Measurements from ENCODE around the gene GRIN2D. TPM values are rescaled to one million over a fixed set of nuclear protein-coding genes. Genes with fewer than 3 reads are reported as not detected.

GRIN2D gene
- total RNA-seq = under 1 TPM; 0.09 to 0.18 TPM

DNA sequence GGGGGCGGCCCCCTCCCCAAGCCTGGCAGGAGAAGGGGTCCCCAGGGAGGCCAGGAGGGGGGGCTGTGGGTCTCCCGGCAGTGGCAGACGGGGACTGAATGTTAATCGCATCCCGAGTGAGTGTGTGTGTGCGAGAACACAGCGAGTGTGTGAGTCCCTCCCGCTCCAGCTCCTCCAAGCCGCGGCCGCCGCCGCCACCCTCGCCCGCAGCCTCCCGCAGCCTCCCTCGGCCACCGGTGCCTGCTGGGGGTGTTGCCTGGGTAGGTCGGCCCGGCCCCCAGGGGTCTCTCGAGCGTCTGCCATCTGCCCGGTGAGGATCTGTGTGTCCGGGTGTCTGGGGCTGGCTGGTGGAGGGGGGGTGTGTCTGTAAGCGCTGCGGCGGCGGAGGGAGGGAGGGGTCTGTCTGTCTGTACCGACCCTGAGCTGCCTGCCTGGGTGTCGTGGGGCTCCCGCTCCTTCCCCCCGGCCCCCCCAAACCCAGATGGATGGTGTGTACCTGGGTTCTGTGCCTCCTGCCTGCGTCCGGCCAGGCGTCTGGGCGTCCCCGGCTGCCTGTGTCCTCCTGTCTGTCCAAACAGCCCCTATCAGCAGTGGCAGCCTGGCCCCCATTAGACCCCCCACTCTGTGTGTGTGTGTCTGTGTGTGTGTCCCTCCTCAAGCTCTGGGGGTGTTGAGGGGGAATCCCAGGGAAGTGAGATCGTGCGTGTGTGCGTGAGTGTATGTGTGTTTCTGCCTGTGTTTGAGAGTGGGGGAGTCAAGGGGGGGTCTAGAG lies at the start of gene GRIN2D:
Gene GRIN2D, plus strand, starts transcription at position 110 of the 772 bp plus-strand sequence. CDS start 4,725 bp downstream, outside the sequence.
- H3K9me3 Mint-ChIP-seq (ENCODE audit: low read depth) = no peaks in the 10 kb centered on the region

DNA sequence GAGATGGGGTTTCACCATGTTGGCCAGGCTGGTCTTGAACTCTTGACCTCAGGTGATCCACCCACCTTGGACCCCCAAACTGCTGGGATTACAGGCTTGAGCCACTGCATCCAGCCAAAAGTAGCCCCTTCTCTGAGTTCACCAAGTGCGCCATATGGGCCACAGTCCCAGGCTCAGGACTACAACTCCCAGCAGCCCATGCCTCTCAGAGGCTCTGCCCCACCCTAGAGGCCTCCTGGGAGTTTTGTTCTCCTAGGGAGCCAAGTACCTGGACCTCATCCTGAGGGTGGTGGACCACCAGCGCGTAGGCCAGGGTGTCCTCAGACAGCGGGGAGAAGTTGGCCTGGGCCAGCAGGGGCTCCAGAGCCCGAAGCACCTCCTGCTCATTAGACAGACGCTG lies 48.6 kb upstream of the GRIN2D start:
- no peaks in the 10 kb centered on the region for H3K36me3 Mint-ChIP-seq
- ATAC-seq = no peak
- no peaks in the 10 kb centered on the region for H3K27me3 Mint-ChIP-seq
- no peak for DNase-seq
- CTCF ChIA-PET = no interaction called here
- H3K4me1 Mint-ChIP-seq = peaks cover 2% of the 10 kb centered on the region
- no peak overlapping the region for H3K27ac Mint-ChIP-seq
- H3K9me3 Mint-ChIP-seq (ENCODE audit: low read depth) = no peaks in the 10 kb centered on the region
- no peak overlapping the region for H3K4me3 Mint-ChIP-seq

More for the DNA sequence above, at the start of gene GRIN2D:
- Mint-ChIP-seq H3K4me3 (no peak within 1 kb of the TSS), H3K36me3 (peaks cover 3% of the 10 kb centered on the region), H3K4me1 (peaks cover 25% of the 10 kb centered on the region), H3K27me3 (peaks cover 46% of the 10 kb centered on the region), H3K27ac (no peak within 1 kb of the TSS)
- no peak for DNase-seq
- ATAC-seq = no peak
- CTCF ChIA-PET = interaction anchor here (1.1 kb wide), 2 partner anchors 8 to 60 kb away, joined by 3 to 4 read pairs; no protein-coding TSS in a partner anchor

DNA sequence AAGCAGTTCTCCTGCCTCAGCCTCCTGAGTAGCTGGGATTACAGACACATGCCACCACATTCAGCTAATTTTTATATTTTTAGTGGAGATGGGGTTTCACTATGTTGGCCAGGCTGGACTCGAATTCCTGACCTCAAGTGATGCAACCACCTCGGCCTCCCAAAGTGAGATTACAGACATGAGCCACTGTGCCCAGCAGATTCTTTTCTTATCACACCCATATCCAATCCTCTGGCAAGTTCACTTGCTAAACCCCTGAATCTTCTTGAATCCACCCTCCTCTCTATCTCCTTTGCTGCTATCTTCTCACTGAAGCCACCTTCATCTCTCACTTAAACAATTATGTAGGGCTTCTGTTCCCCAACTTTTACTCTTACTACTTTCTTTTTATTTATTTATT lies 47.3 kb upstream of the GRIN2D start:
- Mint-ChIP-seq H3K4me3 (no peak overlapping the region), H3K36me3 (no peaks in the 10 kb centered on the region), H3K9me3 (ENCODE audit: low read depth) (no peaks in the 10 kb centered on the region), H3K4me1 (peaks cover 4% of the 10 kb centered on the region), H3K27ac (peak overlapping the region; percentile 47), H3K27me3 (no peaks in the 10 kb centered on the region)
- ATAC-seq (no peak), DNase-seq (no peak)
- CTCF ChIA-PET = interaction anchor here (1.8 to 2.2 kb wide), 2 partner anchors 12 to 31 kb away, joined by 7 to 10 read pairs; no protein-coding TSS in a partner anchor

DNA sequence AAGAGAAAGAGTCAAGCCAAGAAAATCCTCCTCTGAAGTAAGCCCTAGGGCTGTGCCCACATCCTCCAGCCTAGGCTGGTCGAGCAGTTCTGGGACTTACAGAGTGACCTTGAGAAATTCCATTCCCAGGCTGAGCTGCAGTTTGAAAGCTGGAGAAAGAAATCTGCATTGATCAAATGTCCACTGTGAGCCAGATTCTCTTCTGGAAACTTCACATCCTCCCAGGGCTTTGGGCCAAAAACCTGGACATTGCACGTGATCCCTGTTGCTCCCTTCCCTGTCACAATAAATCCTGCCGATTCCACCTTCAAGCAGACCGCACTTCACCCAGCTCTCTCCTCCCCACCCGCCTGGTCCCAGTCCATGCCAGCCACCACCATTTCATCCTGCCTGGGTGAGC lies 45.4 kb upstream of the GRIN2D start:
- no peak for DNase-seq
- H3K4me1 Mint-ChIP-seq = peaks cover 7% of the 10 kb centered on the region
- no peaks in the 10 kb centered on the region for H3K27me3 Mint-ChIP-seq
- H3K4me3 Mint-ChIP-seq = no peak overlapping the region
- no peak for ATAC-seq
- no peak overlapping the region for H3K27ac Mint-ChIP-seq
- H3K9me3 Mint-ChIP-seq (ENCODE audit: low read depth) = no peaks in the 10 kb centered on the region
- CTCF ChIA-PET = interaction anchor here (1.3 to 2.2 kb wide), 2 partner anchors 14 to 30 kb away, joined by 3 to 10 read pairs; no protein-coding TSS in a partner anchor
- no peaks in the 10 kb centered on the region for H3K36me3 Mint-ChIP-seq

DNA sequence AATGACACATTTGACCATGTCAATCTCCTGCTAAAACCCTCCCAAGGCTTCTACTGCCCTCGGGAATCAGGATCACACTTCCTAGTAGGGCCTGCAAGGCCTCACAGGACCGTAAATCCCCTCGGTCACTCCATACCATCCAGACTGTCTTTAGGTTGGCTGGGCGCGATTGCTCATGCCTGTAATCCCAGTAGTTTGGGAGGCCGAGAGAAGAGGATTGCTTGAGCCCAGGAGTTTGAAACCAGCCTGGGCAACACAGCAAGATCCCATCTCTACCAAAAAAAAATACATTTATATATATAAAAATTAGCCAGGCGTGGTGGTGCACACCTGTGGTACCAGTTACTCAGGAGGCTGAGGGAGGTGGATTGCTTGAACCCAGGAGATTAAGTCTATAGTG lies 44.7 kb upstream of the GRIN2D start:
- peaks cover 9% of the 10 kb centered on the region for H3K4me1 Mint-ChIP-seq

DNA sequence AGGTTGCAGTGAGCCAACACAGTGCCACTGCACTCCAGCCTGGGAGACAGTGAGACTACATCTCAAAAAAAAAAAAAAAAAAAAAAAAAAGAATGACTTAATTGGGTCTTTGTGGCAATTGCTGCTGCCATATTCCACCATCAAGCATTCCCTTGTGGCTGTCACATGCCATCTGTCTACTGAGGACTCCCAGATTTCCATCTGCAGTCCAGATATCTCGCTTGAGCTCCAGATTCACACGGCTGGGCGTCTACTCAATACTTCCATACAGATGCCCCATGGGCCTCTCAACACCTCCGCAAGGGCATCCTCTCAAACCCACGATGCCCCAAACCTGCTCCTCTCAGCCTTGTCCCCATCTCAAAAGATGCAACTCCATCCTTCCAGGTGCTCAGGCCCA lies 42.6 kb upstream of the GRIN2D start:
- H3K27me3 Mint-ChIP-seq = no peaks in the 10 kb centered on the region
- H3K4me3 Mint-ChIP-seq = no peak overlapping the region
- no peaks in the 10 kb centered on the region for H3K9me3 Mint-ChIP-seq (ENCODE audit: low read depth)
- no peak for ATAC-seq
- DNase-seq = no peak
- H3K4me1 Mint-ChIP-seq = peaks cover 9% of the 10 kb centered on the region
- CTCF ChIA-PET = interaction anchor here (0.7 to 3.1 kb wide), 16 partner anchors 10 to 238 kb away, joined by 3 to 21 read pairs (median 4); partner anchors contain the start of genes KDELR1, SYNGR4 and TMEM143
- H3K36me3 Mint-ChIP-seq = no peaks in the 10 kb centered on the region
- H3K27ac Mint-ChIP-seq = no peak overlapping the region

More for the DNA sequence above, 44.7 kb upstream of the GRIN2D start:
- ATAC-seq = no peak
- Mint-ChIP-seq H3K36me3 (no peaks in the 10 kb centered on the region), H3K4me3 (no peak overlapping the region), H3K27me3 (no peaks in the 10 kb centered on the region), H3K27ac (no peak overlapping the region), H3K9me3 (ENCODE audit: low read depth) (no peaks in the 10 kb centered on the region)
- CTCF ChIA-PET = interaction anchor here (1.3 kb wide), 1 partner anchor 31 kb away, joined by 3 read pairs; no protein-coding TSS in a partner anchor
- DNase-seq = no peak

DNA sequence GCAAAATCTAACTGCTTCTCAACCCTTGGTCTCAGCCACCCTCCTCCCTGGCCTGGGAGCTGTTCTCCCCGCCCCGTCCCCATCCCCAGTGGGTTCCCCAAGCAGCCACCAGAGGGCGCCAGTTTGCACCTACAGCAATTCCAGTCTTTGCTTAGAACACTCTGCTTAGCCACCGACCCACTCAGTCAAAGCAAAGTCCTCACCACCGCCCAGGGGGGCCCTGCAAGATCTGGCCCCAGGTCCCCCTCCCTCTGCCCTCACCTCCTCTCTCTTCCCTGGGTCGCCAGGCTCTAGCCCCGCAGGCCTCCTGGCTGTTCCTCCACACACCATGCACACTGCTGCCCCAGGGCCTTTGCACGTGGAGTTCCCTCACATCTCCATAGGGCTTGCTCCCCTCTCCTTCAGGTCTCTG lies 42.1 kb upstream of the GRIN2D start:
- ATAC-seq (peak; percentile 95), DNase-seq (peak; percentile 89)
- Mint-ChIP-seq H3K9me3 (ENCODE audit: low read depth) (no peaks in the 10 kb centered on the region), H3K4me1 (peaks cover 9% of the 10 kb centered on the region), H3K36me3 (no peaks in the 10 kb centered on the region), H3K4me3 (no peak overlapping the region), H3K27ac (no peak overlapping the region), H3K27me3 (no peaks in the 10 kb centered on the region)
- CTCF ChIA-PET = interaction anchor here (0.7 to 3.1 kb wide), 15 partner anchors 9 to 237 kb away, joined by 3 to 21 read pairs (median 4); partner anchors contain the start of genes KDELR1, SYNGR4 and TMEM143

DNA sequence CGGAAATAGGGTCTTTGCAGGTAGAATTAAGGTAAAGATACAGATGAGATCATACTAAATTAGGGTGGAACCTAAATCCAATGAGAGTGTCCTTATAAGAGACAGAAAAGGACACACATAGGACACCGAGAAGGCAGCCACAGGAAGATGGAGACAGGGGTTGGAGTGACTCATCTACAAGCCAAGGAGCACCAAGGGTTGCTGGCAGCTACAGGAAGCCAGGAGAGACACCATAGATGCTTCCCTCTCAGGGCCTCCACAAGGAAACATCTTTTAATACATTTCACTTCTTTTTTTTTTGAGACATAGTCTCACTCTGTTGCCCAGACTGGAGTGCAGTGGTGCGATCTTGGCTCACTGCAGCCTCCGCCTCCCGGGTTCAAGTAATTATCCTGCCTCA lies 39.8 kb upstream of the GRIN2D start:
- no peak for DNase-seq
- Mint-ChIP-seq H3K27ac (no peak overlapping the region), H3K9me3 (ENCODE audit: low read depth) (no peaks in the 10 kb centered on the region), H3K27me3 (no peaks in the 10 kb centered on the region), H3K36me3 (peaks cover 3% of the 10 kb centered on the region), H3K4me3 (no peak overlapping the region), H3K4me1 (peaks cover 7% of the 10 kb centered on the region)
- no peak for ATAC-seq
- CTCF ChIA-PET = interaction anchor here (1.3 kb wide), 1 partner anchor 9 kb away, joined by 5 read pairs; no protein-coding TSS in a partner anchor

DNA sequence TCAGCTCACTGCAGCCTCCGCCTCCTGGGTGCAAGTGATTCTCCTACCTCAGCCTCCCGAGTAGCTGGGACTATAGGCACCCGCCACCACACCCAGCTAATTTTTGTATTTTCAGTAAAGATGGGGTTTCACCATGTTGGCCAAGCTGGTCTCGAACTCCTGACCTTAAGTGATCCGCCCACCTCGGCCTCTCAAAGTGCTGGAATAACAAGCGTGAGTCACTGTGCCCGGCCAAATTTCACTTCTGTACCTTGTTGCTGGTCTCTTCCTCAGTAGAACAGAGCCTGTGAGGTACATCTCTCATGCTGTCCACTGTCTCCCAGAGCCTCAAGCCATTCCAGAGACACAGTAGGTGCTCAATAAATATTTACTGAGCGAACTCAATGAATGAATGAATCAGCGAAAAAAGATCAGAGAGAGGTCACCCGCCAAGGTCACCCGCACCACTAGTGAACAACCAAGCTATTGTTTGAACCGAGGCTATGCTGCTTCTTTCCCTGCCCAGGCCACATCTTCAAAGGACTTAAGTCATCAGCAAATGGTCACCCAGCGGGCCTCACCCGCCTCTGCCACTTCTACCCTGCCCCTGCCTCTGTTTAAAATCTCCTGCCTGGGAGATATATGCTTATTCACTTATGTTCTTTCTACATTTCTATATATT lies 39.0 kb upstream of the GRIN2D start:
- Mint-ChIP-seq H3K36me3 (peaks cover 3% of the 10 kb centered on the region), H3K4me3 (no peak overlapping the region), H3K4me1 (peaks cover 7% of the 10 kb centered on the region), H3K9me3 (ENCODE audit: low read depth) (no peaks in the 10 kb centered on the region), H3K27me3 (no peaks in the 10 kb centered on the region), H3K27ac (no peak overlapping the region)
- CTCF ChIA-PET = interaction anchor here (1.0 to 1.9 kb wide), 4 partner anchors 9 to 230 kb away, joined by 3 to 5 read pairs (median 4); no protein-coding TSS in a partner anchor
- ATAC-seq (no peak), DNase-seq (no peak)

DNA sequence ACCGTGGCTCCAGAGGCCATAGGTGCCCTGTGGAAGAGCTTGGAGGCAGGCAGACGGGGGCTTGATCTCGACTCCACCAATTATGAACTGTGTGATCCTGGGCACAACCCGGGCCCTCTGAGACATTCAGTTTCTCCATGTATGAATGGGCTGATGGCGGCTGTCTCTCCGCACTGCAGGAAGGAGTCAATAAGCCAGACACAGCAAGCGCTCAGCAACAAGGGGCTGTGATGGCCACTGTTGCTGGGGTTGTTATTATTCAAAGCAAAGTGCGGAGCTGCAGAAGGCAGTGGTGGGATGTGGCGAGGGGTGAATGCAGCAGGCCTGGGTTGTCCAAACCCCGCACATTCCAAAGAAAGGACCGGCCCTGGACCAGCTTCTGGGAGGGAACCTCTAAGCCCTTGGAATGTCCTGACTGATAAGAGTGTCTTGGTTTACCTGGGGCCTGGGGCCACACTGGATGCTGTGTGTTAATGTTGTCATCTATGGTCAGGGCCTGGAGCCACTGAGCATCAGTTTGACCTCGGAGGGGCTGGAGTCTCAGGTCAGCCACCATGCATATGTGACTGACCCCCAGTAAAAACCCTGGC lies 38.0 kb upstream of the GRIN2D start:
- Mint-ChIP-seq H3K9me3 (ENCODE audit: low read depth) (no peaks in the 10 kb centered on the region), H3K27ac (no peak overlapping the region), H3K4me3 (no peak overlapping the region), H3K27me3 (no peaks in the 10 kb centered on the region), H3K4me1 (peaks cover 7% of the 10 kb centered on the region), H3K36me3 (peaks cover 3% of the 10 kb centered on the region)
- ATAC-seq = no peak
- no peak for DNase-seq
- CTCF ChIA-PET = interaction anchor here (1.0 to 1.9 kb wide), 3 partner anchors 14 to 229 kb away, joined by 3 to 5 read pairs (median 4); no protein-coding TSS in a partner anchor

DNA sequence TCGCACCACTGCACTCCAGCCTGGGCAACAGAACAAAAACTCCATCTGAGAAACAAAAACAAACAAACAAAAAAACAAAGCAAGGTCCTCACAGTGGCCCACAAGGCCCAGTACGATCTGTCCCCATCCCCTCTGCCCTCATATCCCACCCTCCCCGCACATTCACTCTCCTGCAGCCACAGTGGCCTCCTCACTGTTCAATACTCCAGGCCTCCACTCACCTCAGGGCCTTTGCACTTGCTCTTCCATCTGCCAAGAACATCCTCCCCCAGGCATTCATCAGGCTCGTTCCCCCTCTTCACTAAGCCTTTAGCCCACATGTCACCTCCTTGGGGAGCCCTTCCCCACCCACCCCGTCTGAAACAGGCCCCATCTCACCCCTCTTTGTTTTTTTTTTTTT lies 34.3 kb upstream of the GRIN2D start:
- H3K9me3 Mint-ChIP-seq (ENCODE audit: low read depth) = no peaks in the 10 kb centered on the region
- H3K4me3 Mint-ChIP-seq = no peak overlapping the region
- ATAC-seq (no peak), DNase-seq (no peak)
- H3K4me1 Mint-ChIP-seq = peaks cover 8% of the 10 kb centered on the region
- no peaks in the 10 kb centered on the region for H3K27me3 Mint-ChIP-seq
- no peak overlapping the region for H3K27ac Mint-ChIP-seq
- CTCF ChIA-PET = interaction anchor here (1.8 kb wide), 1 partner anchor 45 kb away, joined by 7 read pairs; no protein-coding TSS in a partner anchor
- H3K36me3 Mint-ChIP-seq = peaks cover 4% of the 10 kb centered on the region

DNA sequence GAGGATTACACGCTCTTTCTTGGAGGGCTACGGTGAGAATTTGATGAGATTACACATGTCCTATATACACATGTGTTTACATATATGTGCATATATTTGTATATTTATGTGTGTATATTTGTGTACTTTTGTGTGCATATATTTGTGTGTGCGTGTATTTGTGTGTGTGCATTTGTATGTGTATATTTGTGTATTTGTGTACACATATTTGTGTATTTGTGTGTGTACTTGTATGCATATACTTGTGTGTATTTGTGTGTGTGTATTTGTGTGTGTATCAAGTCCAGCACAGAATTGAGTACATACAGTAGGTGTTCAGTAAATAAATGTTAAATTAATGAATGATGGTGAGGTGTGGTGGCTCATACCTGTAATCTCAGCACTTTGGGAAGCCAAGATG lies 31.6 kb upstream of the GRIN2D start:
- ATAC-seq (no peak), DNase-seq (no peak)
- CTCF ChIA-PET = interaction anchor here (0.6 to 5.1 kb wide), 3 partner anchors 25 to 29 kb away, joined by 3 to 36 read pairs (median 28); partner anchors contain the start of gene KDELR1
- no peak overlapping the region for H3K4me3 Mint-ChIP-seq
- H3K27ac Mint-ChIP-seq = no peak overlapping the region
- H3K27me3 Mint-ChIP-seq = no peaks in the 10 kb centered on the region
- peaks cover 4% of the 10 kb centered on the region for H3K36me3 Mint-ChIP-seq
- H3K4me1 Mint-ChIP-seq = peaks cover 16% of the 10 kb centered on the region
- H3K9me3 Mint-ChIP-seq (ENCODE audit: low read depth) = no peaks in the 10 kb centered on the region

All from activated CD8-positive, alpha-beta memory T cell treated with anti-CD3 and anti-CD28 coated beads, Interleukin-2, amount 10 ng/mL, durations not matched to agents 7 days and 5 days (primary cell).